Airway epithelial cell (primary cell): ENCODE measurements around the gene INO80C. TPM values are rescaled to one million over a fixed set of nuclear protein-coding genes. Genes with fewer than 3 reads are reported as not detected.

Experiments
- total RNA-seq: library from RNA; depleted of rRNA; stranded (reverse); fragments of >200 nt; gene quantifications from 2 replicates; pipeline ENCODE4 v1.2.3, GENCODE V29; 2015

INO80C gene, protein sequence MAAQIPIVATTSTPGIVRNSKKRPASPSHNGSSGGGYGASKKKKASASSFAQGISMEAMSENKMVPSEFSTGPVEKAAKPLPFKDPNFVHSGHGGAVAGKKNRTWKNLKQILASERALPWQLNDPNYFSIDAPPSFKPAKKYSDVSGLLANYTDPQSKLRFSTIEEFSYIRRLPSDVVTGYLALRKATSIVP
- 24.3 and 27.9 TPM in 2 replicates for total RNA-seq

DNA sequence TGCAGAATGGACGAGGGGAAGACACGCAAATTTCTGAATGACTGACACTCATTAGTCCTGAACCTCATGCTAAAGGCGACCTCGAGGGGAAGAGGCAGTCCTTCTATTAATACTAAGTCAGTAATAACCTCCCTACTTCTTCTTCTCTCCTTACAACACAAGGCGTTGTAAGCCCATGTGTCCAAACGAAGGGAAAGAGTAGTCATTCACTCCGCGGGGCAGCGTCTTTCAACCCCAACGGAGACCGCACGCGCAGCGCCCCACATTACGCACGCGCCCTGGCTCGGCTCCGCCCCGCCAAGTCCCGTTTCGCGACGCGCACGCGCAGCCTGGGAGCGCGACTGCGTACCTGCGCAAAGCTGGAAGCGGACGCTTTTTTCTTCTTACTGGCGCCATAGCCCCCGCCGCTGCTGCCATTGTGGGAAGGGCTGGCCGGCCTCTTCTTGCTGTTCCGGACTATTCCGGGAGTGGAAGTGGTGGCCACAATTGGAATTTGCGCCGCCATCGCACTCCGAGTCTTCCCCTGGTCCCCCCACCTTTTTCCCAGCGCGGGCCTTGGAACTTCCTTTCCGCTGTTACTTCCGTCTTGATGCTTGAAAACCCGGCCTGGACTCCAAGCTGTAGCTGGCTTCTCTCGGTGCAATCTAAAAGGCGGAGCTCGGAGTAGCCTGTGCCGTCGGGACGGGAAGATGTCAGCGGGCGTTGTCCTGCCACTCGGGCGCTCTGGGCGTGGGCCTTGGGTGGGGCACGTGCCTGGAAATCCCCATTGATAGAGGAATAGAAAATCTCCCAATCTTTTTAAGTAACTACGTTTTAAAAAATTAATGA lies at the start of gene INO80C:
Gene INO80C (minus strand): TSS at position 591 of the 828 bp plus-strand sequence. CDS start 86 bp downstream, at position 505.

Other genes starting within 250 kb of the INO80C start
- 6.5 and 10.4 TPM in 2 replicates for gene ZSCAN30, start 207.7 kb downstream of the INO80C start, total RNA-seq
- 18.6 and 21.9 TPM in 2 replicates for gene ZNF24, start 153.5 kb downstream of the INO80C start, total RNA-seq
- 0.19 and 0.71 TPM in 2 replicates for gene ZNF396, start 120.6 kb downstream of the INO80C start, total RNA-seq
- 69.9 and 97.1 TPM in 2 replicates for gene GALNT1, start 83.8 kb upstream of the INO80C start, total RNA-seq